Muscle layer of colon (tissue), 2 donors: ENCODE measurements around the gene C5AR2.
"Not testable (repeated sequence)": the region's sequence is repeated elsewhere in the genome, so short reads cannot be mapped to it uniquely, and the experiment has no call there.

Experiments
- H3K27ac ChIP-seq: one replicate; pipeline ENCODE4 v1.7.0; 2013; ENCODE audit warnings: low read depth, mild to moderate bottlenecking, low read length, moderate library complexity
- H3K27me3 ChIP-seq, 2 donors: one replicate each; pipeline ENCODE4 v1.7.0; 2013; ENCODE audit warnings: low read length in 2 of 2, mild to moderate bottlenecking in 2 of 2; ENCODE audit not compliant: insufficient read depth in 2 of 2, control insufficient read depth in 1 of 2
- H3K36me3 ChIP-seq: one replicate; pipeline ENCODE4 v1.7.0; 2013; ENCODE audit warnings: mild to moderate bottlenecking, low read length; ENCODE audit not compliant: insufficient read depth
- H3K4me1 ChIP-seq: one replicate; pipeline ENCODE4 v1.7.0; 2013; ENCODE audit warnings: mild to moderate bottlenecking, low read length; ENCODE audit not compliant: insufficient read depth
- H3K4me3 ChIP-seq, 2 donors: one replicate each; pipeline ENCODE4 v1.7.0; 2013; ENCODE audit warnings: low read length in 2 of 2, low read depth in 1 of 2, mild to moderate bottlenecking in 1 of 2, moderate library complexity in 1 of 2
- H3K9ac ChIP-seq: one replicate; pipeline ENCODE4 v1.7.0; 2013; ENCODE audit warnings: low read length
- H3K9me3 ChIP-seq: one replicate; pipeline ENCODE4 v1.7.0; 2013; ENCODE audit warnings: mild to moderate bottlenecking, low read length
- donor health status: abdominal sarcoma.
- donor health status: Adenocarcinoma of cecum.

C5AR2 gene

DNA sequence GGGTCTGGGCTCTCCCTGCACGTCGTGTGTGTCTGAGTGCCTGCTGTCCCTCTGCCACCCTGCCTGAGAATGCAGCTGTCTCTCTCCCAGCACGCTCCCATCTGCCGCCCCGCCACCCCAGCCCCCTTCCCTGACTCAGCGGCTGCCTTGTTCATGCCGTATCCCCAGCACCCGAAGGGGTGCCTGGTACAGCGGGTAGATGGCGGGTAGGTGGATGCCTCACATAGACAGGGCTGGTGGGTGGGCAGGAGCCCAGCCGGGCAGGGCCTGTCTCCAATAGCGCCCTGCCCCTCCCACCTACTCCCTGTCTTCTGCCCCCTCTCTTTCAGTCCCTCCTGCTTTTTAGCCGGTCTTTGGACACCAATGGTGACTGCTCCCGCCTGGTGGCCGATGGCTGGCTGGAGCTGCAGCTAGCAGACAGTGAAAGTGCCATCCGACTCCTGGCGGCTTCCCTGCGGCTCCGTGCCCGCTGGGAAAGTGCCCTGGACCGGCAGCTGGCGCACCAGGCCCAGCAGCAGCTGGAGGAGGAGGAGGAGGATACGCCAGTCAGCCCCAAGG lies 47.5 kb downstream of the C5AR2 start:
- Histone ChIP-seq H3K4me1 (no peaks in the 10 kb centered on the region), H3K4me3 (no peak overlapping the region), H3K27me3 (no peaks in the 10 kb centered on the region), H3K36me3 (peaks cover 48% of the 10 kb centered on the region), H3K27ac (no peak overlapping the region), H3K9me3 (no peaks in the 10 kb centered on the region), H3K9ac (no peak overlapping the region)

- H3K27ac ChIP-seq, result no peak overlapping the region
- no peaks in the 10 kb centered on the region for H3K4me1 ChIP-seq
- H3K4me3 ChIP-seq, result no peak overlapping the region
- H3K9ac ChIP-seq, result no peak overlapping the region
- peaks cover 37% of the 10 kb centered on the region for H3K36me3 ChIP-seq
- H3K9me3 ChIP-seq, result no peaks in the 10 kb centered on the region
- no peaks in the 10 kb centered on the region for H3K27me3 ChIP-seq
These were observed 48.6 kb downstream of the C5AR2 start for GRCh38 chr19:47380559-47380958.

- no peaks in the 10 kb centered on the region for H3K9me3 ChIP-seq
- peaks cover 31% of the 10 kb centered on the region for H3K36me3 ChIP-seq
- H3K27ac ChIP-seq, result no peak overlapping the region
- H3K4me1 ChIP-seq, result no peaks in the 10 kb centered on the region
- H3K27me3 ChIP-seq, result no peaks in the 10 kb centered on the region
- no peak overlapping the region for H3K4me3 ChIP-seq
- no peak overlapping the region for H3K9ac ChIP-seq
These were observed 49.1 kb downstream of the C5AR2 start for GRCh38 chr19:47381121-47381520.

GRCh38 chr19:47381653-47382279 lies 49.8 kb downstream of the C5AR2 start:
- Histone ChIP-seq H3K9ac (no peak overlapping the region), H3K27ac (no peak overlapping the region), H3K27me3 (no peaks in the 10 kb centered on the region), H3K4me3 (no peak overlapping the region), H3K9me3 (no peaks in the 10 kb centered on the region), H3K36me3 (peaks cover 29% of the 10 kb centered on the region), H3K4me1 (no peaks in the 10 kb centered on the region)

DNA sequence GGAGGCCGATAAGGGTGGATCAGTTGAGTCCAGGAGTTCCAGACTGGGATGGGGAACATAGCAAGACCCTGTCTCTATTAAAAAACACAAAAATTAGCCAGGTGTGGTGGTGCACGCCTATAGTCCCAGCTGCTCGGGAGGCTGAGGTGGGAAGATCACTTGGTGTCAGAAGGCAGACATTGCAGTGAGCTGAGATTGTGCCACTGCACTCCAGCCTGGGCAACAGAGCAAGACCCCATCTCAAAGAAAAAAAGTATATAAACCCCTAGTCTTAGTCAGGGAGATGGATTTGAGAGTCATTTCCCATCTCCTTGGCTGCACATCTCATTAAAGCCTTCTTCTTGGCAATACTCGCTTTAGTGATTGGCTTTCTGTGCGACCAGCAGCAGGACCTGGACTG lies 51.9 kb downstream of the C5AR2 start:
- peaks cover 29% of the 10 kb centered on the region for H3K36me3 ChIP-seq
- not testable (repeated sequence) for H3K27me3 ChIP-seq, H3K9me3 ChIP-seq, H3K4me1 ChIP-seq, H3K4me3 ChIP-seq, H3K9ac ChIP-seq, H3K27ac ChIP-seq

DNA sequence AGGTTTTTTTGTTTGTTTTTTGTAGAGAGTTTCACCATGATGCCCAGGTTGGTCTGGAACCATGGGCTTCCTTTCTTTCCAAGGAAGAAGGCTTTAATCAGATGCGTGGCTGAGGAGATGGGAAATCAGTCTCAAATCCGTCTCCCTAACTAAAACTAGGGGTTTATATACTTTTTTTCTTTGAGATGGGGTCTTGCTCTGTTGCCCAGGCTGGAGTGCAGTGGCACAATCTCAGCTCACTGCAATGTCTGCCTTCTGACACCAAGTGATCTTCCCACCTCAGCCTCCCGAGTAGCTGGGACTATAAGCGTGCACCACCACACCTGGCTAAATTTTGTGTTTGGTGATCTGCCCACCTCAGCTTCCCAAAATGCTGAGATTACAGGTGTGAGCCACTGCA lies 52.6 kb downstream of the C5AR2 start:
- H3K4me3 ChIP-seq, H3K9ac ChIP-seq, H3K27ac ChIP-seq, H3K27me3 ChIP-seq, H3K9me3 ChIP-seq, H3K4me1 ChIP-seq: not testable (repeated sequence)
- peaks cover 29% of the 10 kb centered on the region for H3K36me3 ChIP-seq

DNA sequence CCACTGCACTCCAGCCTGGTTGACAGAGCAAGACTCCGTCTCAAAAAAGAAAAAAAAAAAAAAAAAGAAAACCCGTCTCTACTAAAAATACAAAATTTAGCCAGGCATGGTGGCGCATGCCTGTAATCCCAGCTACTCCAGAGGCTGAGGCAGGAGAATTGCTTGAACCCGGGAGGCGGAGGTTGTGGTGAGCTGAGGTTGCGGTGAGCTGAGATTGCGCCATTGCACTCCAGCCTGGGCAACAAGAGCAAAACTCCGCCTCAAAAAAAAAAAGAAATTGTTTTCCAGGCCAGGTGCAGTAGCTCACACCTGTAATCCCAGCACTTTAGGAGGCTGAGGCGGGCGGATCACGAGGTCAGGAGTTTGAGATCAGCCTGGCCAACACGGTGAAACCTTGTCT lies 54.6 kb downstream of the C5AR2 start:
- H3K27ac ChIP-seq, H3K9ac ChIP-seq, H3K9me3 ChIP-seq, H3K27me3 ChIP-seq, H3K4me1 ChIP-seq, H3K4me3 ChIP-seq, H3K36me3 ChIP-seq: not testable (repeated sequence)

- H3K9ac ChIP-seq, H3K27me3 ChIP-seq, H3K4me1 ChIP-seq, H3K4me3 ChIP-seq, H3K9me3 ChIP-seq, H3K36me3 ChIP-seq, H3K27ac ChIP-seq: not testable (repeated sequence)
These were observed 55.6 kb downstream of the C5AR2 start for GRCh38 chr19:47387623-47388022.

DNA sequence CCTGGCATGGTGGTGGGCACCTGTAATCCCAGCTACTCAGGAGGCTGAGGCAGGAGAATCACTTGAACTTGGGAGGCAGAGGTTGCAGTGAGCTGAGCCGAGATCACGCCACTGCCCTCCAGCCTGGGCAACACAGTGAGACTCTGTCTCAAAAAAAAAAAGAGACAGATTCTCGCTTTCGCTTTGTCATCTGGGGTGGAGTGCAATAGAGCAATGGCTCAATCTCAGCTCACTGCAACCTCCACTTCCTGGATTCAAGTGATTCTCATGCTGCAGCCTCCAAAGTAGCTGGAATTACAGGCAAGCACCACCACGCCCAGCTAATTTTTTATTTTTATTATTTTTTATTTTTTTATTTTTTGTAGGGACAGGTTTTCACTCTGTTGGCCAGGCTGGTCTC lies 56.7 kb downstream of the C5AR2 start:
- not testable (repeated sequence) for H3K4me1 ChIP-seq, H3K27ac ChIP-seq, H3K9me3 ChIP-seq, H3K4me3 ChIP-seq, H3K27me3 ChIP-seq, H3K36me3 ChIP-seq, H3K9ac ChIP-seq

DNA sequence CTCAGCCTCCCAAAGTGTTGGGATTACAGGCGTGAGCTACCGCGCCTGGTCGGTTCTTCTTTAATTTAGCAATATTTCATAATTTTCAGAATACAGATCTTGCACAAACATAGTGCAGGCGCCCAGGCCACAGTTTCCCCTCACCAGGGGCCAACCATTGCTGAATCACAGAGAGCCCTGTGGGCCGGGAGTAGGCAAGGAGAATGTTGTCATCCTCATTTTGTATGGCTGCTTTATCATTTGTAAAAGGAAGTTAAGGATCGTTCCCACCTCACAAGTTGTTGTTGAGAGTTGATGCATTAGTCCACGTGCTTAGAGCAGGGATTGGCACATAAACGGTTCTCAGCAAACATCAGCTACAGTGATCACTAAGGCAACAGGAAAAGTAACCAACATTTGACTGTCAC lies 57.2 kb downstream of the C5AR2 start:
- Histone ChIP-seq H3K27me3 (peaks cover 0 to 4% of the 10 kb centered on the region in 2 donors), H3K9ac (no peak overlapping the region), H3K27ac (no peak overlapping the region), H3K4me1 (no peaks in the 10 kb centered on the region), H3K9me3 (no peaks in the 10 kb centered on the region), H3K4me3 (no peak overlapping the region), H3K36me3 (no peaks in the 10 kb centered on the region)

- Histone ChIP-seq H3K4me3 (no peak overlapping the region), H3K9ac (no peak overlapping the region), H3K36me3 (no peaks in the 10 kb centered on the region), H3K4me1 (no peaks in the 10 kb centered on the region), H3K9me3 (no peaks in the 10 kb centered on the region), H3K27me3 (peaks cover 0 to 4% of the 10 kb centered on the region in 2 donors), H3K27ac (no peak overlapping the region)
These were observed 58.8 kb downstream of the C5AR2 start for GRCh38 chr19:47390533-47391488.
